ENCODE measurements around the gene DNMT1.
"Not testable (repeated sequence)": the region's sequence is repeated elsewhere in the genome, so short reads cannot be mapped to it uniquely, and the experiment has no call there.

The DNMT1 gene

GRCh38 chr19:10183926-10184325 lies 10.8 kb downstream of the DNMT1 start:
- H3K9me3 Mint-ChIP-seq: no peaks in the 10 kb centered on the region
- H3K27ac Mint-ChIP-seq: peak overlapping the region; percentile 57
- DNase-seq (ENCODE audit: low spot score in 2 of 2) (no peak), ATAC-seq (ENCODE audit: low read depth) (no peak)
- H3K4me1 Mint-ChIP-seq: peaks cover 15% of the 10 kb centered on the region
- peaks cover 18% of the 10 kb centered on the region for H3K36me3 Mint-ChIP-seq
- H3K4me3 Mint-ChIP-seq: no peak overlapping the region
- H3K27me3 Mint-ChIP-seq: no peaks in the 10 kb centered on the region

DNA sequence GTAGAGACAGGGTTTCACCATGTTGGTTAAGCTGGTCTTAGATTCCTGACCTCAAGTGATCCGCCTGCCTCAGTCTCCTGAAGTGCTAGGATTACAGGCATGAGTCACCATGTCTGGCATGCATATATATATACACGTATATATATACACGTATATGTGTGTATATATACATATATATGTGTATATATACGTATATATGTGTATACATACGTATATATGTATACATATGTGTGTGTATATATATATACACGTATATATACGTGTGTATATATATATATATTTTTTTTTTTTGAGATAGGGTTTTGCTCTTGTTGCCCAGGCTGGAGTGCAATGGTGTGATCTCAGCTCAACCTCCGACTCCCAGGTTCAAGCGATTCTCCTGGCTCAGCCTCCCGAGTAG lies 11.9 kb downstream of the DNMT1 start:
- no peak for DNase-seq (ENCODE audit: low spot score in 2 of 2)
- peaks cover 12% of the 10 kb centered on the region for H3K4me1 Mint-ChIP-seq
- no peaks in the 10 kb centered on the region for H3K27me3 Mint-ChIP-seq
- H3K27ac Mint-ChIP-seq: no peak overlapping the region
- H3K9me3 Mint-ChIP-seq: no peaks in the 10 kb centered on the region
- ATAC-seq (ENCODE audit: low read depth): no peak
- H3K4me3 Mint-ChIP-seq: no peak overlapping the region
- peaks cover 18% of the 10 kb centered on the region for H3K36me3 Mint-ChIP-seq

DNA sequence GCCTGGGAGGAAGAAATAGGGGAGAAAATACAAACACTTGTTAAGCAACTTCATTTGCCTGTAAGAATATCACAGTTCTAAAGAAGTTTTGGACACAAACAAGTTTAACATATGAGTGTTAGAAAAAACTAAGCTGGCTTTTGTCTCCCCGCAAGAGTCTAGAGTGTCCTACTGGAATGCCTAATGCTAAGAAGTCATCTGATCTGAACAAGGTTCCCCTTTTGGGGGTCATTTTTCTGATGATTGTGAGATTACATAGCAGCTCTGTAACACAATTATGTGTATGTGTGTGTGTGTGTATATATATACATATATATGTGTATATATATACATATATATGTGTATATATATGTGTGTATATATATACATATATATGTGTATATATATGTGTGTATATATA lies 12.7 kb downstream of the DNMT1 start:
- H3K27me3 Mint-ChIP-seq: no peaks in the 10 kb centered on the region
- no peaks in the 10 kb centered on the region for H3K9me3 Mint-ChIP-seq
- no peak overlapping the region for H3K27ac Mint-ChIP-seq
- DNase-seq (ENCODE audit: low spot score in 2 of 2): no peak
- peaks cover 10% of the 10 kb centered on the region for H3K4me1 Mint-ChIP-seq
- H3K36me3 Mint-ChIP-seq: peaks cover 19% of the 10 kb centered on the region
- no peak overlapping the region for H3K4me3 Mint-ChIP-seq
- ATAC-seq (ENCODE audit: low read depth): no peak

DNA sequence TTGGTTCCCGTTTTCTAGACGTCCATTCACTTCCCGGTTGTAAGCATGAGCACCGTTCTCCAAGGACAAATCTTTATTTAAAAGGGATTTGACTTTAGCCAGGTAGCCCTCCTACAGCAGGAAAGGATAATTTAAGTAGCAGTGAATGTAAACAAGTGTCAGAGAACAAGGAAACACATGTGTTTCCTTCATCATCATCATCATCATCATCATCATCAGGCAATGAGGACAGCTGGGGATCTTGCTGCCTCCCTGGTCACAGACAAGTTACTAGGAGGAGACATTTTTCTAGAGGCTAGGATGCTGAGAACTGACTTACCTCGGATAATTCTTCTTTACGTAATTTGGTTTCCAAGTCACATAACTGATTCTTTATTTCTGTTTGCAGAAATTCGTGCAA lies 14.3 kb downstream of the DNMT1 start:
- H3K27ac Mint-ChIP-seq: no peak overlapping the region

GRCh38 chr19:10180024-10180423 lies 14.7 kb downstream of the DNMT1 start:
- not testable (repeated sequence) for DNase-seq (ENCODE audit: low spot score in 2 of 2); H3K9me3 Mint-ChIP-seq; H3K4me3 Mint-ChIP-seq; H3K4me1 Mint-ChIP-seq; H3K27me3 Mint-ChIP-seq; H3K27ac Mint-ChIP-seq; ATAC-seq (ENCODE audit: low read depth)
- peaks cover 24% of the 10 kb centered on the region for H3K36me3 Mint-ChIP-seq

More for the DNA sequence above, 14.3 kb downstream of the DNMT1 start:
- Mint-ChIP-seq H3K4me3 (no peak overlapping the region), H3K4me1 (peaks cover 6% of the 10 kb centered on the region), H3K36me3 (peaks cover 23% of the 10 kb centered on the region), H3K9me3 (no peaks in the 10 kb centered on the region), H3K27me3 (no peaks in the 10 kb centered on the region)
- no peak for ATAC-seq (ENCODE audit: low read depth)
- no peak for DNase-seq (ENCODE audit: low spot score in 2 of 2)

DNA sequence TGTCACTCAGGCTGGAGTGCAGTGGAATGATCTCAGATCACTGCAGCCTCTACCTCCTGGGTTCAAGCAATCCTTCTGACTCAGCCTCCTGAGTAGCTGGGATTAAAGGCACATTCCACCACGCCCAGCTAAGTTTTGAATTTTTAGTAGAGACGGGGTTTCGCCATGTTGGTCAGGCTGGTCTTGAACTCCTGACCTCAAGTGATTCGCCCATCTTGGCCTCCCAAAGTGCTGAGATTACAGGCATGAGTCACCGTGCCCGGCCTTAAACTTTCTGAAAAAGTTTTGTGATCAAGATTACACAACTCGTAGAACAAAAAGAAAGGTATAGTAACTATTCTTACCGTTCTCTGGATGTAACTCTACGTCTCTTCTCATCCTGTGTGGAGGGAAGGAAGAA lies 21.2 kb downstream of the DNMT1 start:
- H3K36me3 Mint-ChIP-seq: peaks cover 21% of the 10 kb centered on the region
- ATAC-seq (ENCODE audit: low read depth): no peak
- no peak for DNase-seq (ENCODE audit: low spot score in 2 of 2)
- no peaks in the 10 kb centered on the region for H3K27me3 Mint-ChIP-seq
- no peak overlapping the region for H3K4me3 Mint-ChIP-seq
- H3K9me3 Mint-ChIP-seq: no peaks in the 10 kb centered on the region
- H3K27ac Mint-ChIP-seq: no peak overlapping the region
- no peaks in the 10 kb centered on the region for H3K4me1 Mint-ChIP-seq

GRCh38 chr19:10168386-10168948 lies 26.3 kb downstream of the DNMT1 start:
- Mint-ChIP-seq H3K27ac (no peak overlapping the region), H3K4me1 (no peaks in the 10 kb centered on the region), H3K4me3 (no peak overlapping the region), H3K27me3 (no peaks in the 10 kb centered on the region), H3K36me3 (peaks cover 13% of the 10 kb centered on the region), H3K9me3 (no peaks in the 10 kb centered on the region)
- no peak for ATAC-seq (ENCODE audit: low read depth)
- no peak for DNase-seq (ENCODE audit: low spot score in 2 of 2)

- ATAC-seq (ENCODE audit: low read depth): no peak
- Mint-ChIP-seq H3K4me1 (no peaks in the 10 kb centered on the region), H3K36me3 (peaks cover 14% of the 10 kb centered on the region), H3K4me3 (no peak overlapping the region), H3K27ac (no peak overlapping the region), H3K27me3 (no peaks in the 10 kb centered on the region), H3K9me3 (no peaks in the 10 kb centered on the region)
- DNase-seq (ENCODE audit: low spot score in 2 of 2): no peak
These were observed 27.3 kb downstream of the DNMT1 start for GRCh38 chr19:10167459-10167858.

- H3K9me3 Mint-ChIP-seq; H3K27me3 Mint-ChIP-seq; H3K4me3 Mint-ChIP-seq; ATAC-seq (ENCODE audit: low read depth); DNase-seq (ENCODE audit: low spot score in 2 of 2); H3K4me1 Mint-ChIP-seq; H3K27ac Mint-ChIP-seq: not testable (repeated sequence)
- H3K36me3 Mint-ChIP-seq: peaks cover 14% of the 10 kb centered on the region
These were observed 28.3 kb downstream of the DNMT1 start for GRCh38 chr19:10166501-10166900.

DNA sequence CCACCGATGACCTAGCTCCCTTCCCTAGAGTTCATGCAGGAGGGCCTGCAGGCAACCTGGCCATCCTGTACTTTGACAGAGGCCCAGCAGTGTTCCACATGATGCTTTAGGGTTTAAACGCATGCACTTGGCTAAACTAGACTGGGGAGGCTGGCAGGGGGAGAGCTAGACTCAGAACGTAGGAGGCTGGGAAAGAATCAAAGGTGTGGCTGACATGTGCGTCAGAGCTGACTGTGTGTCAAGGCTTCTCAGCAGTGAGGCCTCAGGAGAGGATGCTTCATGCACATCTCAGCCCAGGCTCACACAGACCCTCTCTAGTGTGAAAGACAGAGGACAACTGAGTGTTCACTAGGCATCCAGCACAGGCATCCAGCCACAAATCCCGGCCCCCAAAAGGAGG lies 28.7 kb downstream of the DNMT1 start:
- Mint-ChIP-seq H3K36me3 (peaks cover 14% of the 10 kb centered on the region), H3K27me3 (no peaks in the 10 kb centered on the region), H3K27ac (no peak overlapping the region), H3K4me1 (no peaks in the 10 kb centered on the region), H3K9me3 (no peaks in the 10 kb centered on the region), H3K4me3 (no peak overlapping the region)
- ATAC-seq (ENCODE audit: low read depth): no peak
- no peak for DNase-seq (ENCODE audit: low spot score in 2 of 2)

DNA sequence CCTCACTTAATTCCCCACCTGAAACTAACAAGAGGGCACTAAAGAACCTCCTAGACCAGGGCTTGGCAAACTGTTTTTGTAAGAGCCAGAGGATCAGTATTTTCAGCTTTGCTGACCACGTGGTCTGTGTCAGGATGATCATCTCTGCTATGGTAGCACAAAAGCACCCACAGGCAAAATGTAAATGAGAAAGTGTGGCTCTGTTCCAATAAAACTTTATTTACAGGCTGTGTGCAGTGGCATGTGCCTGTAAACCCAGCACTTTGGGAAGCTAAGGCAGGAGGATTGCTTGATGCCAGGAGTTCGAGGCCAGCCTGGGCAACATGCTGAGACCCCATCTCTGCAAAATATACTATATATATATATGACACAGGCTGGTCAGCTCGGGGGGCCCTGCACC lies 31.2 kb downstream of the DNMT1 start:
- Mint-ChIP-seq H3K27ac (no peak overlapping the region), H3K4me1 (no peaks in the 10 kb centered on the region), H3K4me3 (no peak overlapping the region), H3K36me3 (peaks cover 28% of the 10 kb centered on the region), H3K9me3 (no peaks in the 10 kb centered on the region), H3K27me3 (no peaks in the 10 kb centered on the region)
- ATAC-seq (ENCODE audit: low read depth): no peak
- DNase-seq (ENCODE audit: low spot score in 2 of 2): no peak

DNA sequence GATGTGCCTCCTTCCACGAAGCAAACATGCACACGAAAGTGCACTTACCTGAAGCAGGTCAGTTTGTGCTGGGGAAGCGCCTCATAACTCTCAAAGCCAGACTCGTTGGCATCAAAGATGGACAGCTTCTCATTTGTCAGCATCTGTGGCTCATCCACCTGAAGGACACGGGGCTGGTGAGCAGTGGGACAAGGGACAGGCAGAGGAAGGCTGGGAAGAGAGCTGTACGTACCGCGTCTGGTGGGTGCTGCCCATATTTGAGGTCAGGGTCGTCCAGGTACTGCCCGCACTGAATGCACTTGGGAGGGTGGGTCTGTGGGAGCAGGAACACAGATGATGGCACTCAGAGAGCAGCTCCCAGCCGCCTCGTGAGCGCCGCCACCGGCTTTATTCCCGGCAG lies 35.1 kb downstream of the DNMT1 start:
- Mint-ChIP-seq H3K4me1 (no peaks in the 10 kb centered on the region), H3K4me3 (no peak overlapping the region), H3K27ac (no peak overlapping the region), H3K27me3 (no peaks in the 10 kb centered on the region), H3K9me3 (no peaks in the 10 kb centered on the region), H3K36me3 (peaks cover 34% of the 10 kb centered on the region)
- no peak for DNase-seq (ENCODE audit: low spot score in 2 of 2)
- no peak for ATAC-seq (ENCODE audit: low read depth)

DNA sequence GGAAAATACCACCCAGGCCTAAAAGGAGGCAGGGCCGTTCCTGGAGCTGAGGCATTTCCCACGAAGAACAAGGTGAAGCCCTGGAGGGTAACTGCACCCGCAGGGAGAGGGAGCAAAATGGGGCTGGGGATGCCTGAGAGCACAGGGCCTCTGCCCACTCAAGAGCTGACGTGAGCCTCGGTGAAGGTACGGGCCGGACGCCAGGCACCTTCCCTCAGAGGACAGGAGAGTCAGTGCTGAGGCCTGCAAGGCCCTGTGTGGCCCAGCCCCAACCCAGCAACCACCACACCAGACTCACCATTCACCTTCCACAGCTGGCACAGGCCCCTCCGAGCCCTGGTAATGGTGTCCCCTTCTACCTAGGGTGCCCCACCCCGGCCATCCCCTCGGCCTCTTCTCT lies 36.3 kb downstream of the DNMT1 start:
- Mint-ChIP-seq H3K4me3 (no peak overlapping the region), H3K27ac (no peak overlapping the region), H3K27me3 (no peaks in the 10 kb centered on the region), H3K36me3 (peaks cover 40% of the 10 kb centered on the region), H3K9me3 (no peaks in the 10 kb centered on the region), H3K4me1 (no peaks in the 10 kb centered on the region)
- no peak for DNase-seq (ENCODE audit: low spot score in 2 of 2)
- no peak for ATAC-seq (ENCODE audit: low read depth)

- H3K27me3 Mint-ChIP-seq: no peaks in the 10 kb centered on the region
- no peak for ATAC-seq (ENCODE audit: low read depth)
- peaks cover 36% of the 10 kb centered on the region for H3K36me3 Mint-ChIP-seq
- H3K27ac Mint-ChIP-seq: no peak overlapping the region
- H3K9me3 Mint-ChIP-seq: no peaks in the 10 kb centered on the region
- no peak overlapping the region for H3K4me3 Mint-ChIP-seq
- no peak for DNase-seq (ENCODE audit: low spot score in 2 of 2)
- H3K4me1 Mint-ChIP-seq: no peaks in the 10 kb centered on the region
These were observed 36.7 kb downstream of the DNMT1 start for GRCh38 chr19:10158071-10158470.

GRCh38 chr19:10155839-10156238 lies 38.9 kb downstream of the DNMT1 start:
- Mint-ChIP-seq H3K9me3 (no peaks in the 10 kb centered on the region), H3K27me3 (no peaks in the 10 kb centered on the region), H3K27ac (no peak overlapping the region), H3K4me3 (no peak overlapping the region), H3K36me3 (peaks cover 44% of the 10 kb centered on the region), H3K4me1 (no peaks in the 10 kb centered on the region)
- no peak for DNase-seq (ENCODE audit: low spot score in 2 of 2)
- no peak for ATAC-seq (ENCODE audit: low read depth)
